ENCODE measurements around the gene HMCN1.

Gene HMCN1

DNA sequence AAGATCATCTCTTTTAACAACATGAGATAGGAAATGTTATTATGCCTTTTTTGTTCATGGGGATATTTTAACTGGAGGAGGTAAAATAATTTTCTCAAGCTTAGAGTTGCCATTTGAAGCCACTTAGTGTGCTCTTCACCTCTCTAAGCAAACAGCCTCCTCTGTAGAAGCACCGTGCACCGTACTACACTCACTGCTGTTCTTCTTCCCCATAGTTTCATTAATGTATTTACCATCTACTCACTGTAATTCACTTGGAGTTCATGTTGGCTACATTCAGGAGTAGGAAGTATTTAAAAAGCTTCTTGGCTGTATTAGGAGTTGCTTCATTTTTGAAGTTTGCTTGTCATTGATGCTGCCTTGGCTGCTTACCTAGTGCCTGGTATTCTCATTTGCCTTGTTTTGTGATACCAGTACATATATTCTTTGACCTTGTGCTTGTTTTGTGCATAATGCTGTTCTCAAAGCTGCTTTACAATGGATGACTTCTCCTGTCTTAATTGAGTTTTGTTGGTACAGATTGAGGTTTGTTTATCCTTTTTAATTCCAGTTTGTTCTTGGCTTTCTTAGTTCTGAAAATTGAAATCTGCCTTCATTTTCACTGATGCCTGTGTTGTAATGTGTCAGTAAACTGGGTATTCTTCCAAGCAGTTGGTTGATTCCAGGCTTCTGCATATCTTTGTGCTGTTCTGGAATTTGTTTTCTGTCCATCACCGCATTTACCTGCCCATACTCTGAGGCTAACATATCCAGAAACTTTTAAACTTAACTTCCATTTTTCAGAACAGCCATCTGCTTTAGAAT is 240.4 kb downstream of the HMCN1 start:
- H3K27me3 ChIP-seq (ENCODE audit: insufficient read depth, poor library complexity, severe bottlenecking) = no peaks in the 10 kb centered on the region
- no peak for DNase-seq (ENCODE audit: low spot score)
- no peaks in the 10 kb centered on the region for H3K9me3 ChIP-seq (ENCODE audit: severe bottlenecking)
- no peaks in the 10 kb centered on the region for H3K4me1 ChIP-seq (ENCODE audit: insufficient read depth, poor library complexity, severe bottlenecking)
- TF ChIP-seq, protein P1, sequence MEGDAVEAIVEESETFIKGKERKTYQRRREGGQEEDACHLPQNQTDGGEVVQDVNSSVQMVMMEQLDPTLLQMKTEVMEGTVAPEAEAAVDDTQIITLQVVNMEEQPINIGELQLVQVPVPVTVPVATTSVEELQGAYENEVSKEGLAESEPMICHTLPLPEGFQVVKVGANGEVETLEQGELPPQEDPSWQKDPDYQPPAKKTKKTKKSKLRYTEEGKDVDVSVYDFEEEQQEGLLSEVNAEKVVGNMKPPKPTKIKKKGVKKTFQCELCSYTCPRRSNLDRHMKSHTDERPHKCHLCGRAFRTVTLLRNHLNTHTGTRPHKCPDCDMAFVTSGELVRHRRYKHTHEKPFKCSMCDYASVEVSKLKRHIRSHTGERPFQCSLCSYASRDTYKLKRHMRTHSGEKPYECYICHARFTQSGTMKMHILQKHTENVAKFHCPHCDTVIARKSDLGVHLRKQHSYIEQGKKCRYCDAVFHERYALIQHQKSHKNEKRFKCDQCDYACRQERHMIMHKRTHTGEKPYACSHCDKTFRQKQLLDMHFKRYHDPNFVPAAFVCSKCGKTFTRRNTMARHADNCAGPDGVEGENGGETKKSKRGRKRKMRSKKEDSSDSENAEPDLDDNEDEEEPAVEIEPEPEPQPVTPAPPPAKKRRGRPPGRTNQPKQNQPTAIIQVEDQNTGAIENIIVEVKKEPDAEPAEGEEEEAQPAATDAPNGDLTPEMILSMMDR (IDR thresholded peaks at IDR 0.05; ENCODE audit: poor library complexity, severe bottlenecking) = no peak
- ATAC-seq (ENCODE audit: low read depth) = no peak
- no peaks in the 10 kb centered on the region for H3K36me3 ChIP-seq (ENCODE audit: low read depth)
- no peak overlapping the region for H3K4me3 ChIP-seq (ENCODE audit: severe bottlenecking)
- H3K27ac ChIP-seq (ENCODE audit: poor library complexity, severe bottlenecking) = no peak overlapping the region

DNA sequence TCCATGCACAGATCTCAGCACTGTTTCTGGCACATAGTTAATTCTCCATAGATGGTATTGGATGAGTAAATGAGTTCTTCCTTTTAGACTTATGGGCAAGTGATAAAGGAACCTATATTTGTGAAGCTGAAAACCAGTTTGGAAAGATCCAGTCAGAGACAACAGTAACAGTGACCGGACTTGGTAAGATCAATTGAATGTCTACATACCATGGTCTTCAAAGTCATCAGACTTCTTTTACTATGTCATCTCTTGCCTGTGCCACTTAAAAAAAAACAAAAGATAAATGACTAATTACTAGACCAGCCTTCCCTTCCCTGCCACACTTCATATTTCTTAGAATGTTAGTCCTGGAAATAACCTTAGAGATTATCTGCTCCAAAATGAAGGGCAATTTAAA is 246.7 kb downstream of the HMCN1 start:
- H3K27ac ChIP-seq (ENCODE audit: poor library complexity, severe bottlenecking) = no peak overlapping the region
- no peaks in the 10 kb centered on the region for H3K36me3 ChIP-seq (ENCODE audit: low read depth)
- DNase-seq (ENCODE audit: low spot score) = no peak
- no peaks in the 10 kb centered on the region for H3K9me3 ChIP-seq (ENCODE audit: severe bottlenecking)
- H3K27me3 ChIP-seq (ENCODE audit: insufficient read depth, poor library complexity, severe bottlenecking) = no peaks in the 10 kb centered on the region
- TF ChIP-seq, protein P1 (IDR thresholded peaks at IDR 0.05; ENCODE audit: poor library complexity, severe bottlenecking) = no peak
- no peak for ATAC-seq (ENCODE audit: low read depth)
- H3K4me3 ChIP-seq (ENCODE audit: severe bottlenecking) = no peak overlapping the region
- H3K4me1 ChIP-seq (ENCODE audit: insufficient read depth, poor library complexity, severe bottlenecking) = no peaks in the 10 kb centered on the region

- ATAC-seq (ENCODE audit: low read depth) (no peak), DNase-seq (ENCODE audit: low spot score) (no peak)
- Histone ChIP-seq H3K36me3 (ENCODE audit: low read depth) (no peaks in the 10 kb centered on the region), H3K9me3 (ENCODE audit: severe bottlenecking) (no peaks in the 10 kb centered on the region), H3K4me3 (ENCODE audit: severe bottlenecking) (no peak overlapping the region), H3K27me3 (ENCODE audit: insufficient read depth, poor library complexity, severe bottlenecking) (no peaks in the 10 kb centered on the region), H3K27ac (ENCODE audit: poor library complexity, severe bottlenecking) (no peak overlapping the region), H3K4me1 (ENCODE audit: insufficient read depth, poor library complexity, severe bottlenecking) (no peaks in the 10 kb centered on the region)
- TF ChIP-seq, protein P1 (IDR thresholded peaks at IDR 0.05; ENCODE audit: poor library complexity, severe bottlenecking) = no peak
Measured at GRCh38 chr1:185984113-185984836, 250.1 kb downstream of the HMCN1 start.

DNA sequence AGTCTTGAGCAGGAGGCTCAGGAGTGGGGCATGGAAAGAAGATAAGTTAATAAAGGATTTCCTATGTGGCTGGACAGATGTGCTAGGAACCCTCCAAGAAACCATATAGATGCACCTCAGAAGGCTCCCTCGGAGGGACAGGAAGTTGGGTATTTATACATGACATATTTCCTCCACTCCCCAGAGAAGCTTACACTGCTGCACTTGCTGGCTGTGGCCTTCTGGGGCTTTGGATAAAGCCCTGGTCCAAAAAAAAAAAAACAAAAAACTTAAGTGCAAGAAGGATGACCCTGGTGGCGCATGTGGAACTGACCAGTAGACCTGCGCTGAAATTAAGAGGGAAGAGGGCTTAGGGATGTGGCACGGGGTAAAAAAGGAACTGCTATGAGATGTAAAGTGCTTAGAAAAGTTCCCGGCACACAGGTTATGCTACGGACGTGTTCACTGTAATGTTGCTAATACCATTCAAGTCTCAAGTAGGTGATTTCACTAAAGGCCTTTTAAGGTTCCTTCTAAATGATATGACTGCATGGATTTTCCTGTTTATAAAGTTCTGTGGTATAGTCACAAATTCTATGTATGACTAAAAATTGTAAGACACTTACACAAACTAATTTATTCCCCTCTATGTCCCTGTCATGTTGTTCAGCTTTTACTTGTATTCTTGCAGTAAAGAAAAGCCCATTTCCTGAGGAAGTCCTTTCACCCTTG is 253.6 kb downstream of the HMCN1 start:
- Histone ChIP-seq H3K9me3 (ENCODE audit: severe bottlenecking) (no peaks in the 10 kb centered on the region), H3K4me1 (ENCODE audit: insufficient read depth, poor library complexity, severe bottlenecking) (no peaks in the 10 kb centered on the region), H3K36me3 (ENCODE audit: low read depth) (no peaks in the 10 kb centered on the region), H3K27ac (ENCODE audit: poor library complexity, severe bottlenecking) (no peak overlapping the region), H3K4me3 (ENCODE audit: severe bottlenecking) (no peak overlapping the region), H3K27me3 (ENCODE audit: insufficient read depth, poor library complexity, severe bottlenecking) (no peaks in the 10 kb centered on the region)
- no peak for ATAC-seq (ENCODE audit: low read depth)
- TF ChIP-seq, protein P1 (IDR thresholded peaks at IDR 0.05; ENCODE audit: poor library complexity, severe bottlenecking) = no peak
- DNase-seq (ENCODE audit: low spot score) = no peak

Measured in RWPE2 (cell line).